ENCODE results near the gene LRP5. TPM values are rescaled to one million over a fixed set of nuclear protein-coding genes. Genes with fewer than 3 reads are reported as not detected.

LRP5 gene
- total and polyA plus RNA-seq, 7 donors, result 18.0 to 63.1 (median 28.9) TPM

- H3K27me3 ChIP-seq, result no peaks in the 10 kb centered on the region
These were observed 25.8 kb downstream of the LRP5 start for GRCh38 chr11:68338051-68338780.

GRCh38 chr11:68340003-68340767, 27.8 kb downstream of the LRP5 start:
- H3K36me3 ChIP-seq, result no peaks in the 10 kb centered on the region
- peak overlapping the region; percentile 22 to 86 (median 60) for H3K27ac ChIP-seq
- no peak overlapping the region for H3K4me3 ChIP-seq
- no peaks in the 10 kb centered on the region for H3K9me3 ChIP-seq
- intact Hi-C loops (cut with DNase I), result no loop called here
- TF ChIP-seq POLR2A (IDR thresholded peaks at IDR 0.05) (no peak), EP300 (IDR thresholded peaks at IDR 0.05) (no peak), POLR2AphosphoS5 (IDR thresholded peaks at IDR 0.05) (no peak)
- no peaks in the 10 kb centered on the region for H3K27me3 ChIP-seq
- DNase-seq, result no peak
- H3K4me1 ChIP-seq, result peaks cover 0 to 90% (median 82%) of the 10 kb centered on the region in 4 donors
- WGBS, 2 donors, result 83 to 88% methylated on average over 16 of the region's 16 CpGs

More at GRCh38 chr11:68338051-68338780, 25.8 kb downstream of the LRP5 start:
- intact Hi-C loops (cut with DNase I), result no loop called here
- TF ChIP-seq, protein P1, sequence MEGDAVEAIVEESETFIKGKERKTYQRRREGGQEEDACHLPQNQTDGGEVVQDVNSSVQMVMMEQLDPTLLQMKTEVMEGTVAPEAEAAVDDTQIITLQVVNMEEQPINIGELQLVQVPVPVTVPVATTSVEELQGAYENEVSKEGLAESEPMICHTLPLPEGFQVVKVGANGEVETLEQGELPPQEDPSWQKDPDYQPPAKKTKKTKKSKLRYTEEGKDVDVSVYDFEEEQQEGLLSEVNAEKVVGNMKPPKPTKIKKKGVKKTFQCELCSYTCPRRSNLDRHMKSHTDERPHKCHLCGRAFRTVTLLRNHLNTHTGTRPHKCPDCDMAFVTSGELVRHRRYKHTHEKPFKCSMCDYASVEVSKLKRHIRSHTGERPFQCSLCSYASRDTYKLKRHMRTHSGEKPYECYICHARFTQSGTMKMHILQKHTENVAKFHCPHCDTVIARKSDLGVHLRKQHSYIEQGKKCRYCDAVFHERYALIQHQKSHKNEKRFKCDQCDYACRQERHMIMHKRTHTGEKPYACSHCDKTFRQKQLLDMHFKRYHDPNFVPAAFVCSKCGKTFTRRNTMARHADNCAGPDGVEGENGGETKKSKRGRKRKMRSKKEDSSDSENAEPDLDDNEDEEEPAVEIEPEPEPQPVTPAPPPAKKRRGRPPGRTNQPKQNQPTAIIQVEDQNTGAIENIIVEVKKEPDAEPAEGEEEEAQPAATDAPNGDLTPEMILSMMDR (IDR thresholded peaks at IDR 0.05), result no peak
- no peak for TF ChIP-seq EP300 (IDR thresholded peaks at IDR 0.05)
- TF ChIP-seq POLR2A (IDR thresholded peaks at IDR 0.05), result no peak
- TF ChIP-seq POLR2AphosphoS5 (IDR thresholded peaks at IDR 0.05), result no peak
- Histone ChIP-seq H3K4me3 (no peak overlapping the region), H3K36me3 (no peaks in the 10 kb centered on the region), H3K9me3 (no peaks in the 10 kb centered on the region), H3K4me1 (peaks cover 0 to 92% (median 71%) of the 10 kb centered on the region in 4 donors), H3K27ac (peak overlapping the region; percentile 70 to 86 (median 78))
- no peak for DNase-seq
- 76 to 78% methylated on average over 11 of the region's 11 CpGs for WGBS, 2 donors

GRCh38 chr11:68340784-68341556, 28.6 kb downstream of the LRP5 start:
- no peaks in the 10 kb centered on the region for H3K36me3 ChIP-seq
- no peak for DNase-seq
- no peaks in the 10 kb centered on the region for H3K27me3 ChIP-seq
- peaks cover 0 to 84% (median 78%) of the 10 kb centered on the region in 4 donors for H3K4me1 ChIP-seq
- intact Hi-C loops (cut with DNase I), result no loop called here
- no peak for TF ChIP-seq POLR2AphosphoS5 (IDR thresholded peaks at IDR 0.05)
- TF ChIP-seq EP300 (IDR thresholded peaks at IDR 0.05), result no peak
- TF ChIP-seq, protein P1 (IDR thresholded peaks at IDR 0.05), result no peak
- no peak for TF ChIP-seq POLR2A (IDR thresholded peaks at IDR 0.05)
- no peak overlapping the region for H3K4me3 ChIP-seq
- WGBS, 2 donors, result 53 to 62% methylated on average over 15 of the region's 15 CpGs
- H3K9me3 ChIP-seq, result no peaks in the 10 kb centered on the region
- H3K27ac ChIP-seq, result peak overlapping the region; percentile 37 to 86 (median 80)

DNA sequence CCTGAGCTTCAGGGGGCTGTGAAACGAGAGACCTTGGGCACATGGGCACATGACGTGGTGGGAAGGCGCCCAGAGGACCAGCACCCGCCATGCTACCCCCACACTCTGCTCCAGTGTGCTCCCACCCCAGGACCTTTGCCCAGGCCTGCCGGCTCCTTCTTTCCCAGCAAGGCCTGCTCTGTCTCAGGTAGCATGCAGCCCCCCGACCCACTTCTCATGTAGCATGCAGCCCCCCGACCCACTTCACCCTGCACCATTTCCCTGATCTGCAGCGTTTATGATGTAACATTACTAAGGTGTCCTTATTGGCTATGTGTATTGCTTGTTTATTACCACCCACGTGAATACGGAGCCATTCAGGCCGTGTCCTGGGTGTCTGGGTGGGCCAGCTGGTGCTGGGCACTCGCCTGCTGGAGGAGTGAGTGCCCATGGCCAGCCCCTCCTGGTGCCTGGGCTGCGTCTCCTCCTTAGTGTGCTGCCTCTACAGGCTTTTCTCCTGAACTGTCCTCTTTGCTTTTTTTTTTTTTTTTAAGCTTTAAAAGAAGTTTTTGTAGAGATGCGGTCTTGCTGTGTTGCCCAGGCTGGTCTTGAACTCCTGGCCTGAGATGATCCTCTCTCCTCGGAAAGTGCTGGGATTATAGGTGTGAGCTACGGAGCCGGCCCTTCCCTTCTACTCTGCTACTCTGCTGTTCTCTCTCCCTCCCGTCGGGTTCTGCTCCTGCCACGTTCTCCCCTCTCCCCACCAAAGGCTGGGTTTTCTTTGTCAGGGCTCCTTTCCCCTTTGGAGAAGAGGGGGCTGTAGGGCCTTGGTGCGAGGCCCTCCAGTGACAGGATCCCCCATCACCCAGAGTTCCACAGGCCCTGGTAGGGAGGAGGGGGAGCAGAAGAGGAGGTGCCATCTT, 29.4 kb downstream of the LRP5 start:
- WGBS, 2 donors, result 68 to 81% methylated on average over 21 of the region's 21 CpGs
- no peak overlapping the region for H3K4me3 ChIP-seq
- intact Hi-C loops (cut with DNase I), result no loop called here
- no peaks in the 10 kb centered on the region for H3K9me3 ChIP-seq
- DNase-seq, result no peak
- TF ChIP-seq EP300 (IDR thresholded peaks at IDR 0.05) (no peak), POLR2A (IDR thresholded peaks at IDR 0.05) (no peak), POLR2AphosphoS5 (IDR thresholded peaks at IDR 0.05) (no peak)
- TF ChIP-seq, protein P1 (IDR thresholded peaks at IDR 0.05), result no peak
- peak overlapping the region; percentile 78 to 86 (median 84) for H3K27ac ChIP-seq
- H3K36me3 ChIP-seq, result no peaks in the 10 kb centered on the region
- H3K27me3 ChIP-seq, result no peaks in the 10 kb centered on the region
- peaks cover 0 to 84% (median 78%) of the 10 kb centered on the region in 4 donors for H3K4me1 ChIP-seq
